NK-92 (cell line): ENCODE results near the gene HDAC8.
"Not testable (repeated sequence)": the region's sequence is repeated elsewhere in the genome, so short reads cannot be mapped to it uniquely, and the experiment has no call there.

Experiments
- DNase-seq: peaks from one replicate; lab custom pipeline; 2025; ENCODE audit not compliant: unreplicated experiment; lab: John Stamatoyannopoulos, UW

HDAC8 gene

GRCh38 chrX:72572248-72573157 lies at the start of gene HDAC8:
Gene HDAC8, minus strand, starts transcription at chrX:72572843. Its CDS starts 82 bp downstream, at chrX:72572761.
- no peak for DNase-seq

GRCh38 chrX:72621625-72622485 lies 49.2 kb upstream of the HDAC8 start:
- DNase-seq: no peak

- DNase-seq: no peak
Observed at GRCh38 chrX:72621163-72621562, 48.5 kb upstream of the HDAC8 start.

GRCh38 chrX:72620550-72621145 lies 48.0 kb upstream of the HDAC8 start:
- no peak for DNase-seq

- DNase-seq: no peak
Observed at GRCh38 chrX:72609313-72609712, 36.7 kb upstream of the HDAC8 start.

- DNase-seq: no peak
Observed at GRCh38 chrX:72604705-72605104, 32.1 kb upstream of the HDAC8 start.

- no peak for DNase-seq
Observed at GRCh38 chrX:72604112-72604511, 31.5 kb upstream of the HDAC8 start.

GRCh38 chrX:72591038-72591437 lies 18.4 kb upstream of the HDAC8 start:
- DNase-seq: not testable (repeated sequence)

GRCh38 chrX:72584163-72584562 lies 11.5 kb upstream of the HDAC8 start:
- DNase-seq: no peak

- no peak for DNase-seq
Observed at GRCh38 chrX:72576141-72576894, 3.7 kb upstream of the HDAC8 start.

GRCh38 chrX:72573158-72573511 lies 492 bp upstream of the HDAC8 start:
- DNase-seq: no peak

GRCh38 chrX:72569786-72570185 lies 2.9 kb downstream of the HDAC8 start:
- DNase-seq: no peak

- no peak for DNase-seq
Observed at GRCh38 chrX:72568406-72569092, 4.1 kb downstream of the HDAC8 start.

- no peak for DNase-seq
Observed at GRCh38 chrX:72566448-72566847, 6.2 kb downstream of the HDAC8 start.

- not testable (repeated sequence) for DNase-seq
Observed at GRCh38 chrX:72559655-72560054, 13.0 kb downstream of the HDAC8 start.

- no peak for DNase-seq
Observed at GRCh38 chrX:72554448-72555140, 18.0 kb downstream of the HDAC8 start.

GRCh38 chrX:72552443-72552842 lies 20.2 kb downstream of the HDAC8 start:
- not testable (repeated sequence) for DNase-seq

GRCh38 chrX:72545990-72546389 lies 26.7 kb downstream of the HDAC8 start:
- DNase-seq: no peak

- no peak for DNase-seq
Observed at GRCh38 chrX:72540318-72540717, 32.3 kb downstream of the HDAC8 start.

GRCh38 chrX:72539822-72540221 lies 32.8 kb downstream of the HDAC8 start:
- DNase-seq: no peak
